ENCODE results near the gene NPRL2. TPM values are rescaled to one million over a fixed set of nuclear protein-coding genes. Genes with fewer than 3 reads are reported as not detected.
A peak's percentile ranks its signal among the peaks of the same experiment; 100 is the strongest.

The NPRL2 gene
- total RNA-seq, 1 experiment from 2014 or later = 20.6 TPM

DNA sequence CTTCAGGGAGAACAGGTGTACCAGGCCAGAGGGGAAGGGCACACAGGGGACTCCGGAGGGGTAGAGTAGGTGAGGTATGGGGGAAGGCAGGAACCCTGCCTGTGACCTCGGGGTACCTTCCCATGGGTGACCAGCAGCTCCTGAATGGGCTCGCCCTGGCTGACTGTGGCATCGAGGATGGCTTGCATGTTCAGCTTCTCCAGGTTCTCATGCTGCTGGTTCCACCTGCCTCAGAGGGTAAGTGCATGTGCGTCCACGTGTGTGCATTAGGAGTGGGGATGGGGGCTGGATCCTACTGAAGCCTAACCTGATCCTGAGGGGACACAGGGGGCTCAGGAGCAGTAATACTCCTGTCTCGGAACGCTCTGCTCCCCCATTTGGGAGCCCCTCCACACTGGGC, 5.6 kb downstream of the NPRL2 start:
- CTCF ChIA-PET = interaction anchor here (0.6 to 2.0 kb wide), 9 partner anchors 12 to 265 kb away, joined by 3 to 8 read pairs (median 4); partner anchors contain the start of gene HYAL2
- TF ChIP-seq ZSCAN18 (CRISPR knock-in tag; IDR thresholded peaks at IDR 0.05) = no peak
- no peak for TF ChIP-seq MXD4 (CRISPR knock-in tag; IDR thresholded peaks at IDR 0.05; ENCODE audit: borderline replicate concordance)
- no peak for TF ChIP-seq ZNF219 (CRISPR knock-in tag; IDR thresholded peaks at IDR 0.05; ENCODE audit: borderline replicate concordance)
- TF ChIP-seq PRRX2 (CRISPR knock-in tag; IDR thresholded peaks at IDR 0.05) = no peak
- POLR2A ChIA-PET = interaction anchor here (0.8 to 0.9 kb wide), 2 partner anchors 8 to 53 kb away, joined by 3 read pairs; partner anchors contain the start of gene IFRD2
- peaks cover 9% of the 10 kb centered on the region for H3K4me1 Mint-ChIP-seq
- H3K4me3 Mint-ChIP-seq = peak overlapping the region; percentile 75
- H3K27me3 Mint-ChIP-seq (ENCODE audit: low read depth) = peaks cover 66% of the 10 kb centered on the region
- H3K9me3 Mint-ChIP-seq = no peaks in the 10 kb centered on the region
- H3K36me3 Mint-ChIP-seq = peaks cover 7% of the 10 kb centered on the region; the same call in 1 of the 2 replicates
- H3K27ac Mint-ChIP-seq = no peak overlapping the region
- no peak for ATAC-seq
- no peak for DNase-seq (ENCODE audit: low spot score)

DNA sequence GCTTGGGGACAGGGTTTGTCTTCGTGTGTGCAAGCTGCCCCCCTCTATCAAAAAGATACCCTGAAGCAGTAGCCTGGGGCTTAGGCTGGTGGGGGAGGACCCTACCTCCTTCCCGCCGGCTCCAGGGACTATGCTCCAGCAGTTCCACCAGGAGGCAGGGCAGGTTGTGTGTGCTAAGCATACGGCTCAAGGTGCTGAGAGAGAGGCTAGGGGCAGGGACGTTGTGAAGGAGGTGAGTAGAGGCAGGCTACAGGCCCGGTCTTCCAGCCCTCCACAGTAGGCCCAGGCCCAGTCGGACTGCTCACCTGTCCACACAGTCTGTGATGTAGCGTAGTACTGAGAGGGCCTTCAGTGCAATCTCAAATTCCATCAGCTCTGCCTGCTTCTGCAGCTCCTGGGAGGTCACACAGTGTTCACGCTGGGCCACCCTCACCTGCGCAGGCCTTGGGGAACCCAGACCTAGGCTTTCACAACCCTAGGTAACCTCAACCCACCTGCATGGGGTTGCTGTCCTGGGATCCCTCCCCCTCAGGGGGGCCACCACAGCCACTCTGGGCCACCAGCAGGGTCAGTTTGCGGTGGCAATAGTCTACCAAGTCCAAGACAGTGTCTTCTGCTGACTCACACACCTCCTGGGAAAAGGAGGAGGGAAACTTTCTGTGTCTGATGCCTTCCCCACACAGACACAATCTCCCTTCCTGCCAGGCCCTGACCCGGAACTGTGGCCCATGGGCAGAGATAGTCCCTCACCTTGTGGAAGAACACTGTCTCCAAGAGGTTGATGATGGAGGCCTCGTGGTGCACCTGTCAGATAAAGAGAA, 7.6 kb downstream of the NPRL2 start:
- Mint-ChIP-seq H3K9me3 (no peaks in the 10 kb centered on the region), H3K4me1 (peaks cover 24% of the 10 kb centered on the region), H3K36me3 (0 out of 2 replicates have a peak, but pooled peaks cover 3% of the 10 kb centered on the region), H3K27me3 (ENCODE audit: low read depth) (peaks cover 86% of the 10 kb centered on the region), H3K27ac (no peak overlapping the region), H3K4me3 (no peak overlapping the region)
- TF ChIP-seq MLX (CRISPR knock-in tag; IDR thresholded peaks at IDR 0.05) = no peak
- TF ChIP-seq ELF4 (CRISPR knock-in tag; IDR thresholded peaks at IDR 0.05; ENCODE audit: low read depth) = no peak
- no peak for TF ChIP-seq CBFB (CRISPR knock-in tag; IDR thresholded peaks at IDR 0.05; ENCODE audit: low read depth)
- TF ChIP-seq, protein P1, sequence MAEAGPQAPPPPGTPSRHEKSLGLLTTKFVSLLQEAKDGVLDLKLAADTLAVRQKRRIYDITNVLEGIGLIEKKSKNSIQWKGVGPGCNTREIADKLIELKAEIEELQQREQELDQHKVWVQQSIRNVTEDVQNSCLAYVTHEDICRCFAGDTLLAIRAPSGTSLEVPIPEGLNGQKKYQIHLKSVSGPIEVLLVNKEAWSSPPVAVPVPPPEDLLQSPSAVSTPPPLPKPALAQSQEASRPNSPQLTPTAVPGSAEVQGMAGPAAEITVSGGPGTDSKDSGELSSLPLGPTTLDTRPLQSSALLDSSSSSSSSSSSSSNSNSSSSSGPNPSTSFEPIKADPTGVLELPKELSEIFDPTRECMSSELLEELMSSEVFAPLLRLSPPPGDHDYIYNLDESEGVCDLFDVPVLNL (CRISPR knock-in tag; IDR thresholded peaks at IDR 0.05; ENCODE audit: borderline replicate concordance, low read depth) = no peak
- no peak for TF ChIP-seq ZBTB43 (CRISPR knock-in tag; IDR thresholded peaks at IDR 0.05)
- no peak for TF ChIP-seq ESRRA (CRISPR knock-in tag; IDR thresholded peaks at IDR 0.05; ENCODE audit: borderline replicate concordance)
- no peak for TF ChIP-seq EMX1 (CRISPR knock-in tag; IDR thresholded peaks at IDR 0.05)
- TF ChIP-seq TEAD1 (CRISPR knock-in tag; IDR thresholded peaks at IDR 0.05) = no peak
- TF ChIP-seq ATF3 (CRISPR knock-in tag; conservative IDR thresholded peaks at IDR 0.05) = no peak
- no peak for TF ChIP-seq SMAD4 (CRISPR knock-in tag; IDR thresholded peaks at IDR 0.05)
- no peak for TF ChIP-seq SOX15 (CRISPR knock-in tag; IDR thresholded peaks at IDR 0.05)
- TF ChIP-seq PRRX2 (CRISPR knock-in tag; IDR thresholded peaks at IDR 0.05) = no peak
- DNase-seq (ENCODE audit: low spot score) = peak; percentile 58
- peak; percentile 57 for ATAC-seq
- CTCF ChIA-PET = interaction anchor here (1.6 kb wide), 1 partner anchor 207 kb away, joined by 6 read pairs; no protein-coding TSS in a partner anchor
- POLR2A ChIA-PET = no interaction called here

DNA sequence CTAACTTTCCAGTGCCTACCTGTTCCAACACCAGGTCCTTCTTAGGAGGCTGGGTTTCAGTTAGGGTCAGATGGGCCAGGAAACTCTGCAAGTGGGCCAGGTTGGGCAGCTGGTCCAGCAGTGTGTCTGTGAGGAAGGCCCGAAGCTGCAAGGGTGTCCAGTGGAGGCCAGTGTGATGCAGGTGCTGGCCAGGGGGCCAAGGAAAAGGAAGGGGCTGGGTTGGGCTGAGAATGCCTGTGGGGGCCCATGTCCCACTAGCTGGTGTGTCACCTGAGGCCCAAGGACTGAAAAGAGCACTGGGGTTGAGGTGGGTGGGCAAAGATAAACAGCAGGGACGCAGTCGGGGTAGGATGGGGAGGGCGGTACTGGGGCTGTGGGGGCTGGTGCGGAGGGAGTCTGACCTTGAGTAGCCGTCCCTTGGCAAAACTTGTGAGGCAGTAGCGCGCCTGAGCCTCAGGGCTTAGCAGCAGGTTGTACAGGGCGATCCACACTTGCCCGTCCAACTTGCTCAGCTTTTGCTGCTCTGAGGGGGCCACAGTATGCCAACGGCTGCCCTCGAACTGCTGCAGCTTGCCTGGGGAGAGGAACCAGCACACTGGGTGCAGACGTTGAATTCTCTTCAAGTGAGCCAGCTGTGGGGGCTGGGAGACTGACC, 8.5 kb downstream of the NPRL2 start:
- H3K4me3 Mint-ChIP-seq = no peak overlapping the region
- H3K4me1 Mint-ChIP-seq = peaks cover 25% of the 10 kb centered on the region
- DNase-seq (ENCODE audit: low spot score) = no peak
- H3K36me3 Mint-ChIP-seq = no peaks in the 10 kb centered on the region
- ChIA-PET CTCF (interaction anchor here (1.6 to 1.9 kb wide), 3 partner anchors 14 to 270 kb away, joined by 4 to 10 read pairs (median 6); partner anchors contain the start of genes CISH and TUSC2), POLR2A (no interaction called here)
- H3K27me3 Mint-ChIP-seq (ENCODE audit: low read depth) = peaks cover 88% of the 10 kb centered on the region
- no peak overlapping the region for H3K27ac Mint-ChIP-seq
- no peak for ATAC-seq
- no peaks in the 10 kb centered on the region for H3K9me3 Mint-ChIP-seq
- TF ChIP-seq, protein P2, sequence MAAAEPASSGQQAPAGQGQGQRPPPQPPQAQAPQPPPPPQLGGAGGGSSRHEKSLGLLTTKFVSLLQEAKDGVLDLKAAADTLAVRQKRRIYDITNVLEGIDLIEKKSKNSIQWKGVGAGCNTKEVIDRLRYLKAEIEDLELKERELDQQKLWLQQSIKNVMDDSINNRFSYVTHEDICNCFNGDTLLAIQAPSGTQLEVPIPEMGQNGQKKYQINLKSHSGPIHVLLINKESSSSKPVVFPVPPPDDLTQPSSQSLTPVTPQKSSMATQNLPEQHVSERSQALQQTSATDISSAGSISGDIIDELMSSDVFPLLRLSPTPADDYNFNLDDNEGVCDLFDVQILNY (CRISPR knock-in tag; IDR thresholded peaks at IDR 0.05) = no peak
- TF ChIP-seq ELF4 (CRISPR knock-in tag; IDR thresholded peaks at IDR 0.05; ENCODE audit: low read depth) (no peak), RORB (CRISPR knock-in tag; IDR thresholded peaks at IDR 0.05) (no peak), ATF1 (CRISPR knock-in tag; IDR thresholded peaks at IDR 0.05) (no peak), IRF2 (CRISPR knock-in tag; IDR thresholded peaks at IDR 0.05; ENCODE audit: borderline replicate concordance, low read depth) (no peak), ESRRA (CRISPR knock-in tag; IDR thresholded peaks at IDR 0.05; ENCODE audit: borderline replicate concordance) (no peak)
- TF ChIP-seq, protein P3, sequence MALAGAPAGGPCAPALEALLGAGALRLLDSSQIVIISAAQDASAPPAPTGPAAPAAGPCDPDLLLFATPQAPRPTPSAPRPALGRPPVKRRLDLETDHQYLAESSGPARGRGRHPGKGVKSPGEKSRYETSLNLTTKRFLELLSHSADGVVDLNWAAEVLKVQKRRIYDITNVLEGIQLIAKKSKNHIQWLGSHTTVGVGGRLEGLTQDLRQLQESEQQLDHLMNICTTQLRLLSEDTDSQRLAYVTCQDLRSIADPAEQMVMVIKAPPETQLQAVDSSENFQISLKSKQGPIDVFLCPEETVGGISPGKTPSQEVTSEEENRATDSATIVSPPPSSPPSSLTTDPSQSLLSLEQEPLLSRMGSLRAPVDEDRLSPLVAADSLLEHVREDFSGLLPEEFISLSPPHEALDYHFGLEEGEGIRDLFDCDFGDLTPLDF (CRISPR knock-in tag; IDR thresholded peaks at IDR 0.05) = no peak

Measured in WTC11 (cell line).